DND-41 (cell line): ENCODE results near the gene TEX22.

Experiments used
- ATAC-seq: fragments of 200-7000 bp; cut with Tn5 transposase; 3 replicates; pipeline ENCODE4 v1.9.1; 2021; ENCODE audit warnings: low read depth; ENCODE audit not compliant: insufficient read depth
- DNase-seq: peaks from one replicate; pipeline ENCODE4 v3.0.0-alpha.2; 2020
- H2AFZ ChIP-seq: 2 replicates; pipeline ENCODE4 v1.6.0; 2012; ENCODE audit warnings: low read depth, low read length
- H3K27ac ChIP-seq: 2 replicates; pipeline ENCODE4 v1.5.1; 2012; ENCODE audit warnings: low read length, inconsistent platforms
- H3K27me3 ChIP-seq: fragments of 200-600 bp; sonication (generic); 2 replicates; pipeline ENCODE4 v1.6.0; 2012; ENCODE audit warnings: low read length, mild to moderate bottlenecking, inconsistent platforms; ENCODE audit not compliant: insufficient read depth, poor library complexity
- H3K36me3 ChIP-seq: 2 replicates; pipeline ENCODE4 v1.5.1; 2012; ENCODE audit warnings: low read length, inconsistent platforms; ENCODE audit not compliant: insufficient read depth
- H3K4me1 ChIP-seq: 2 replicates; pipeline ENCODE4 v1.5.1; 2012; ENCODE audit warnings: mild to moderate bottlenecking, low read length; ENCODE audit not compliant: insufficient read depth
- H3K4me2 ChIP-seq: 2 replicates; pipeline ENCODE4 v1.6.0; 2012; ENCODE audit warnings: mild to moderate bottlenecking, moderate library complexity, low read length, inconsistent platforms; ENCODE audit not compliant: insufficient read depth
- H3K4me3 ChIP-seq, 2 experiments: fragments of 200-600 bp in 1 of 2; shearing (Covaris generic) in 1 of 2; 2 replicates each; pipeline ENCODE4 v1.5.1; 2012 to 2016; ENCODE audit warnings: inconsistent platforms in 2 of 2, low read length in 2 of 2, mild to moderate bottlenecking in 2 of 2, low read depth in 1 of 2, moderate library complexity in 1 of 2
- H3K79me2 ChIP-seq: 2 replicates; pipeline ENCODE4 v1.6.0; 2012; ENCODE audit warnings: low read length, inconsistent platforms; ENCODE audit not compliant: insufficient read depth
- H3K9ac ChIP-seq: 2 replicates; pipeline ENCODE4 v1.6.0; 2012; ENCODE audit warnings: low read depth, mild to moderate bottlenecking, inconsistent platforms, low read length, moderate library complexity
- H3K9me3 ChIP-seq: 2 replicates; pipeline ENCODE4 v1.5.1; 2012; ENCODE audit warnings: low read length, moderate library complexity, mild to moderate bottlenecking, inconsistent platforms; ENCODE audit not compliant: insufficient read depth, severe bottlenecking
- H4K20me1 ChIP-seq: 2 replicates; pipeline ENCODE4 v1.6.0; 2012; ENCODE audit warnings: low read length; ENCODE audit not compliant: insufficient read depth
- EZH2 ChIP-seq: IDR thresholded peaks from 3 replicates; pipeline ENCODE4 v1.6.1; 2012; ENCODE audit warnings: borderline replicate concordance, low read depth, mild to moderate bottlenecking, moderate library complexity, low read length, inconsistent platforms; ENCODE audit not compliant: severe bottlenecking
- TF ChIP-seq, protein P1 (sequence below): IDR thresholded peaks from 2 replicates; pipeline ENCODE4 v1.5.1; 2012; ENCODE audit warnings: borderline replicate concordance, low read length, moderate library complexity, mild to moderate bottlenecking; ENCODE audit not compliant: poor library complexity, severe bottlenecking; ENCODE audit errors: extremely low read depth

TEX22 gene

DNA sequence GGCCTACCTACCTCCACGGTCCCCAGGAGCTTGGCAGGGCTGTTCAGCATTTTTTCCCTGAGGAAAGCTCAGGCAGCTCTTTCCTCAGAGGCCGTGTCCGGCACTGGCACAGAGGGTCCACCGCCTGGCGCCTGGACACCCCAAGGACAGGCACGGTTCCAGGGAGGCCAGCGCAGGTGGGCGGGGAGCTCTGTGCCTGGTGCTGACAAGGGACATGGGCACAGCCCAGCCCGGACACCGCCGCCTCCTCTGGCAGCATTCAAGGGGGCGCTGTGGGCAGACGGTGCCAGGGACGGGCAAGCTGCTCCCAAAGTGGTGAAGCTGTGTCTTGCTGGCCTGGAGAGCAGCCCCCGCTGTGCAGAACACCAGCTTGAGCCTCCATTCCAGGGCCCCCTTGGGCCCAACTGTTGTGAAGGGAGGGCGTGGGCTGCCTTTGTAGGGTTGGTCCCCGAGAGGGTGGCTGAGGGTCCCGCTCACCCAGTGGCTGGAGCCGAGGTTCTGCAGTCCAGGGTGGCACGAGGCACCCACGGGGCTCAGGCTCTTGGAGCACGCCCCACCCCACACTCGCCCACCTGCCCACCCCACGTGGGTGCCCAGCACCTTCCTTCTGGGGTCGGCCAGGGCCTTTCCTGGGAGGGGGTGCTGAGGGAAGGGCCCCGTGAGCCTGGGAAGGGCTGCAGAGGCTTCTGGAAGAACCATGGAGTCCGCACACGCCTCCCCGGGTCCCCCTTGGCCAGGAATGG, 29.3 kb upstream of the TEX22 start:
- H3K4me1 ChIP-seq: peaks cover 15% of the 10 kb centered on the region
- H3K9ac ChIP-seq: no peak overlapping the region
- H3K27ac ChIP-seq: no peak overlapping the region
- ATAC-seq (no peak), DNase-seq (no peak)
- no peaks in the 10 kb centered on the region for H3K79me2 ChIP-seq
- H3K27me3 ChIP-seq: no peaks in the 10 kb centered on the region
- H3K9me3 ChIP-seq: no peaks in the 10 kb centered on the region
- no peak for TF ChIP-seq EZH2
- TF ChIP-seq, protein P1, sequence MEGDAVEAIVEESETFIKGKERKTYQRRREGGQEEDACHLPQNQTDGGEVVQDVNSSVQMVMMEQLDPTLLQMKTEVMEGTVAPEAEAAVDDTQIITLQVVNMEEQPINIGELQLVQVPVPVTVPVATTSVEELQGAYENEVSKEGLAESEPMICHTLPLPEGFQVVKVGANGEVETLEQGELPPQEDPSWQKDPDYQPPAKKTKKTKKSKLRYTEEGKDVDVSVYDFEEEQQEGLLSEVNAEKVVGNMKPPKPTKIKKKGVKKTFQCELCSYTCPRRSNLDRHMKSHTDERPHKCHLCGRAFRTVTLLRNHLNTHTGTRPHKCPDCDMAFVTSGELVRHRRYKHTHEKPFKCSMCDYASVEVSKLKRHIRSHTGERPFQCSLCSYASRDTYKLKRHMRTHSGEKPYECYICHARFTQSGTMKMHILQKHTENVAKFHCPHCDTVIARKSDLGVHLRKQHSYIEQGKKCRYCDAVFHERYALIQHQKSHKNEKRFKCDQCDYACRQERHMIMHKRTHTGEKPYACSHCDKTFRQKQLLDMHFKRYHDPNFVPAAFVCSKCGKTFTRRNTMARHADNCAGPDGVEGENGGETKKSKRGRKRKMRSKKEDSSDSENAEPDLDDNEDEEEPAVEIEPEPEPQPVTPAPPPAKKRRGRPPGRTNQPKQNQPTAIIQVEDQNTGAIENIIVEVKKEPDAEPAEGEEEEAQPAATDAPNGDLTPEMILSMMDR: peak; percentile 2
- no peak overlapping the region for H3K4me3 ChIP-seq
- H3K36me3 ChIP-seq: peaks cover 18% of the 10 kb centered on the region
- H2AFZ ChIP-seq: no peak overlapping the region
- H4K20me1 ChIP-seq: peaks cover 10% of the 10 kb centered on the region
- no peak overlapping the region for H3K4me2 ChIP-seq

- ATAC-seq (no peak), DNase-seq (no peak)
- H2AFZ ChIP-seq: no peak overlapping the region
- H3K9ac ChIP-seq: no peak overlapping the region
- TF ChIP-seq EZH2: no peak
- TF ChIP-seq, protein P1: no peak
- H3K4me3 ChIP-seq: no peak overlapping the region
- H4K20me1 ChIP-seq: peaks cover 10% of the 10 kb centered on the region
- H3K9me3 ChIP-seq: no peaks in the 10 kb centered on the region
- no peaks in the 10 kb centered on the region for H3K27me3 ChIP-seq
- no peak overlapping the region for H3K4me2 ChIP-seq
- H3K36me3 ChIP-seq: peaks cover 18% of the 10 kb centered on the region
- no peaks in the 10 kb centered on the region for H3K79me2 ChIP-seq
- peaks cover 12% of the 10 kb centered on the region for H3K4me1 ChIP-seq
- H3K27ac ChIP-seq: no peak overlapping the region
Measured at GRCh38 chr14:105369653-105370040, 28.7 kb upstream of the TEX22 start.

GRCh38 chr14:105374389-105374788, 23.9 kb upstream of the TEX22 start:
- Histone ChIP-seq H3K9me3 (no peaks in the 10 kb centered on the region), H2AFZ (no peak overlapping the region), H4K20me1 (peaks cover 6% of the 10 kb centered on the region; the same call in 1 of the 2 replicates), H3K9ac (no peak overlapping the region), H3K4me1 (no peaks in the 10 kb centered on the region), H3K79me2 (no peaks in the 10 kb centered on the region), H3K36me3 (no peaks in the 10 kb centered on the region), H3K4me3 (no peak overlapping the region), H3K4me2 (no peak overlapping the region), H3K27ac (no peak overlapping the region), H3K27me3 (no peaks in the 10 kb centered on the region)
- no peak for ATAC-seq
- DNase-seq: no peak
- no peak for TF ChIP-seq EZH2
- TF ChIP-seq, protein P1: no peak
